Measurements from ENCODE around the gene ALCAM.

ALCAM gene

GRCh38 chr3:105572501-105572900, 205.8 kb downstream of the ALCAM start:
- Histone ChIP-seq H3K4me3 (replicated peaks; ENCODE audit: low read depth, low read length) (no peak overlapping the region), H3K27me3 (replicated peaks; ENCODE audit: control insufficient read depth, insufficient read depth, low read length) (no peaks in the 10 kb centered on the region), H3K36me3 (ENCODE audit: control insufficient read depth, insufficient read depth, low read length) (no peaks in the 10 kb centered on the region)
- no peak for TF ChIP-seq CTCF (IDR thresholded peaks at IDR 0.05; ENCODE audit: insufficient read depth, low read length, poor library complexity, severe bottlenecking)
- DNase-seq (ENCODE audit: extremely low read depth, insufficient read length): no peak

- DNase-seq (ENCODE audit: extremely low read depth, insufficient read length): no peak
Measured at GRCh38 chr3:105579439-105579838, 212.7 kb downstream of the ALCAM start.

GRCh38 chr3:105580296-105580965, 213.7 kb downstream of the ALCAM start:
- Histone ChIP-seq H3K27me3 (replicated peaks; ENCODE audit: control insufficient read depth, insufficient read depth, low read length) (no peaks in the 10 kb centered on the region), H3K4me3 (replicated peaks; ENCODE audit: low read depth, low read length) (no peak overlapping the region), H3K36me3 (ENCODE audit: control insufficient read depth, insufficient read depth, low read length) (no peaks in the 10 kb centered on the region)
- DNase-seq (ENCODE audit: extremely low read depth, insufficient read length): no peak
- no peak for TF ChIP-seq CTCF (IDR thresholded peaks at IDR 0.05; ENCODE audit: insufficient read depth, low read length, poor library complexity, severe bottlenecking)

More at GRCh38 chr3:105579439-105579838, 212.7 kb downstream of the ALCAM start:
- no peaks in the 10 kb centered on the region for H3K36me3 ChIP-seq (ENCODE audit: control insufficient read depth, insufficient read depth, low read length)
- no peaks in the 10 kb centered on the region for H3K27me3 ChIP-seq (replicated peaks; ENCODE audit: control insufficient read depth, insufficient read depth, low read length)
- H3K4me3 ChIP-seq (replicated peaks; ENCODE audit: low read depth, low read length): no peak overlapping the region
- no peak for TF ChIP-seq CTCF (IDR thresholded peaks at IDR 0.05; ENCODE audit: insufficient read depth, low read length, poor library complexity, severe bottlenecking)

GRCh38 chr3:105582015-105582414, 215.3 kb downstream of the ALCAM start:
- H3K27me3 ChIP-seq (replicated peaks; ENCODE audit: control insufficient read depth, insufficient read depth, low read length): no peaks in the 10 kb centered on the region
- no peak for TF ChIP-seq CTCF (IDR thresholded peaks at IDR 0.05; ENCODE audit: insufficient read depth, low read length, poor library complexity, severe bottlenecking)
- no peak for DNase-seq (ENCODE audit: extremely low read depth, insufficient read length)
- no peak overlapping the region for H3K4me3 ChIP-seq (replicated peaks; ENCODE audit: low read depth, low read length)
- H3K36me3 ChIP-seq (ENCODE audit: control insufficient read depth, insufficient read depth, low read length): no peaks in the 10 kb centered on the region

- H3K4me3 ChIP-seq (replicated peaks; ENCODE audit: low read depth, low read length): no peak overlapping the region
- H3K27me3 ChIP-seq (replicated peaks; ENCODE audit: control insufficient read depth, insufficient read depth, low read length): no peaks in the 10 kb centered on the region
- no peak for DNase-seq (ENCODE audit: extremely low read depth, insufficient read length)
- no peaks in the 10 kb centered on the region for H3K36me3 ChIP-seq (ENCODE audit: control insufficient read depth, insufficient read depth, low read length)
- TF ChIP-seq CTCF (IDR thresholded peaks at IDR 0.05; ENCODE audit: insufficient read depth, low read length, poor library complexity, severe bottlenecking): no peak
Measured at GRCh38 chr3:105584003-105584790, 217.5 kb downstream of the ALCAM start.

Data from GM06990 (cell line).